Breast epithelium (tissue), 3 donors: ENCODE measurements around the gene TRMT6.

Experiments used
- CTCF ChIP-seq, 3 donors: fragments of 450-650 bp; IDR thresholded peaks; one replicate each; pipeline ENCODE4 v1.5.1; 2016 to 2017; ENCODE audit warnings: antibody characterized with exemption in 3 of 3, mild to moderate bottlenecking in 3 of 3, moderate library complexity in 3 of 3
- POLR2A ChIP-seq: fragments of 450-650 bp; IDR thresholded peaks from one replicate; pipeline ENCODE4 v1.6.1; 2016; ENCODE audit warnings: antibody characterized with exemption, mild to moderate bottlenecking, moderate library complexity
- POLR2AphosphoS5 ChIP-seq, 3 donors: sonication (generic); formaldehyde crosslinking; IDR thresholded peaks; one replicate each; pipeline ENCODE4 v1.6.1; 2017; ENCODE audit warnings: antibody characterized with exemption in 3 of 3

- no peak for TF ChIP-seq CTCF (IDR thresholded peaks at IDR 0.05)
- no peak for TF ChIP-seq POLR2A
- TF ChIP-seq POLR2AphosphoS5 (IDR thresholded peaks at IDR 0.05), result no peak
Observed at GRCh38 chr20:5971203-5971602, 20.9 kb upstream of the TRMT6 start.
